Measurements from ENCODE around the gene TLE1.
"Not testable (repeated sequence)": the region's sequence is repeated elsewhere in the genome, so short reads cannot be mapped to it uniquely, and the experiment has no call there.

TLE1 gene

DNA sequence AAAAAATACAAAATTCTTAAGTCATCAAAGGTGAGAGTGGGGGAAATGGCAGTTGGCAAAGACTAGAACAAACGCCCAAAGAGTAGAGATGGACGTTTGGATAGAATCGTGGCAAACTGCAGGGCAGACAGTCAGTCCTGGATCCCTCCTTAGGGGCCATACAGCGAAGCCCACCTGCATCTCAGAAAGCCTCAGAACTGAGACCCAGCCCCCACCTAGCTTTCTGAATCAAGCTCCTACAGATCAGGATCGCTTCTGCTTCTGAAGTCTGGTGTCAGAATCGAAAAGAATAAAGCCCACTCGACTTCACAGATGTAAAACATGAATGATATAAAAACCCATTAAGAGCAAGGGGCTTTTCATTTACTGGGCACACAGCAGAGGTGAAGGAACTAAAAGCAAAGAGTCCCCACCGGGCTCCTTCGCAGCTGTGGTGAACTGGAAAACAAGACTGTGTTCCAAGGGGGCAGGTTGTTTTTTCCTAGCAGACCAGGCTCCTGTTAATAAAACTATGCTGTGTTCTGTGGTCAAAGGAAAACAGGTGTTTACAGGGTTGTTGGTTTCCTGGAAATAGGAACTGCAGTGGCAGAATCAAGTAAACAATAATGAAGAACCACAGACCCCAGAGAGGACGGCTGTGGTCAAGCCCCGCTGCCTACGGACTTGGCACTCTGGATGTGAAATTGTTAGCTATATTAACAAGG, 91.8 kb downstream of the TLE1 start:
- no peak for DNase-seq (ENCODE audit: low read depth in 1 of 2, low spot score in 1 of 2)
- in situ Hi-C loops (cut with HindIII; ENCODE audit: low pct_unique_long_range_greater_than_20kb, low sequenced_read_pairs), result no loop called here
- TF ChIP-seq JUND (IDR thresholded peaks at IDR 0.05; ENCODE audit: low read depth), result no peak

DNA sequence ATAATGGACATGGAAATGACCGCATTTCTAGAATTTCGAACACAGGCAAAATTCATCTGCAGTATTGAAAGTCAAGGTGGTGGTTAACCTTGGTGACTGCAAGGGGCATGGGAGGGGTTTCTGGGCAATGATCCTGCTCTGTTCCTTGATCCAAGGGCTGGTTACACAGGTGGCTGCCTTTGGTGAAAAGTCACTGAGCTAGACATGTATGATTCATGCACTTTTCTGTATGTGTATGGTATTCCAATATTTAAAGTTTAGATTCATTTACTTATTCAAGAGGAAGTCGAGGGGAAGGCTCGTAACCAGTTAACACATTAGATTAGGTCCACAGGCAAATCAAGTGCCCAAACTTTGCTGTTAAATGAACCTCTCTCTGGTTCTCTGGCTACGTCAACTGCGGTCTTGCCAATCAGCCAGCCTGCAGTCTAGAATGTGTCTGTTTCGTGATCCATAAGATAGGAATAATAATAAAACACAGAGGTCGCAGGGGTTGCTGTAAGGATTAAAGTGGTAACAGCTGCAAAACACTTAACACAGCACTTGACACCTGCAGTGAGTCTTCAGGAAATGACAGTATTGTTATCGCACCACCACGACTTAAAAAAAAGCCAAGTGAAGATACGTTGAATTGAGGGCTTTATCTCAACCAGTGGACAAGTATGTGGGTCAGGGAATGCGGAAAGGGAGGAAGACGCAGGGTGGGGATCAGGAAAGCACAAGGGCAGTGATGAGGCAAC, 92.5 kb downstream of the TLE1 start:
- in situ Hi-C loops (cut with HindIII; ENCODE audit: low pct_unique_long_range_greater_than_20kb, low sequenced_read_pairs), result no loop called here
- TF ChIP-seq JUND (IDR thresholded peaks at IDR 0.05; ENCODE audit: low read depth), result no peak
- DNase-seq (ENCODE audit: low read depth in 1 of 2, low spot score in 1 of 2), result no peak

DNA sequence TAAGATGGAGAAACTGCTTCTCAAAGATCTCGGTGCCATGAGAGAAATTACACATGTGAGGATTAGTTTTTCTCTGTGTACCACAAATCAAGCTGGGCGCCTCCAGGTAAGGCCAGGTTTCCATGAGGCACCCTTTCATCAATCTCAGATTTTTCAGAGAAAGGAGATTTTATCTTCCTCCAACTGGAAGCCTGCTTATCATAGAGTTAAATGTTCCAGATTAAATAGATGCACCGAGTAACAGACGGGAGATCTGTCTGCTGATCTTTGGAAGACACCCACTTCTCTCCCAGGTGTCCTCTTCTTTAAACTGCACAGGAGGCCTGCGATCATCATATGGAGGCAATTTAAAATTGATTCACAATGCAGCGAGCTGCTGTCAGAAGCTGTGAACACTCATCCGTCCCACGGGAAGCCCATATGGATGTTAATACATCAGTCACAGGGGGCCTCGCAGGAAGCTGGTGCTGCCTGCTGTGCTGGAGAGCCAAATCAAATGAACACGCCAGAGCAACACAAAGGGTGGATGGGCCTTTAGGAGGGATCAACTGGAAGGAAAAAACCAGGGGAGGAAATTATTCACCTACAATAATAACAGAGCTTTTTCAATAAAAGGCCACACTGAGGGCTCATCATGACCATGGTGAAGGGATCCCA, 93.3 kb downstream of the TLE1 start:
- in situ Hi-C loops (cut with HindIII; ENCODE audit: low pct_unique_long_range_greater_than_20kb, low sequenced_read_pairs), result no loop called here
- TF ChIP-seq JUND (IDR thresholded peaks at IDR 0.05; ENCODE audit: low read depth), result no peak
- no peak for DNase-seq (ENCODE audit: low read depth in 1 of 2, low spot score in 1 of 2)

DNA sequence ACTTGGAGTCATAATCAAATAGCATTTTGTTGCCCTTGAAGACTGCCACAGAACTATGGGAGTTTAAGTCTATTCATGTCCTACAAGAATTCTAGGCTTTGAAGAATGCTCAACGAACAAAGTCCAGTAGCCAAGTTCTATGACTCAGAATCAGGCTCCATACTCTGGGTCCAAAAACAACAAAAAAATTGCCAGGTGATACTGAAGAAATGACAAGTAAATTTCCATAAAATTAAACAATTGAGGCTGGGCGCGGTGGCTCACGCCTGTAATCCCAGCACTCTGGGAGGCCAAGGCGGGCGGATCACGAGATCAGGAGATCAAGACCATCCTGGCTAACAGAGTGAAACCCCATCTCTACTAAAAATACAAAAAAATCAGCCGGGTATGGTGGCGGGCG, 94.1 kb downstream of the TLE1 start:
- in situ Hi-C loops (cut with HindIII; ENCODE audit: low pct_unique_long_range_greater_than_20kb, low sequenced_read_pairs); DNase-seq (ENCODE audit: low read depth in 1 of 2, low spot score in 1 of 2): not testable (repeated sequence)

DNA sequence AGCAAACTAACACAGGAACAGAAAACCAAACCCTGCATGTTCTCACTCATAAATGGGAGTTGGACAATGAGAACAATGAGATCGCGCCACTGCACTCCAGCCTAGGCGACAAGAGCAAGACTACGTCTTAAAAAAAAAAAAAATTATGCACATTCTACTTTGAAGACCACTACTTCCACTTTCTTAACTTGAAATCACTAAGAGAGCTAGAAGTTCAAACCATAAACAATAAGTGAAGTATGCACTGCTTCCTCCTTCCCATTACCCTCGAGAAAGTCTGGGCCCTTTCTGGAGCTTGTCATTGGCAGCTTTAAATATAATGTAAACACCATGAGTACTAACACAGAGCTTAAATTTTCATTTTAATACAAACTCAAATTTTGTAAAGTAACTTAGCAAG, 94.9 kb downstream of the TLE1 start:
- no peak for DNase-seq (ENCODE audit: low read depth in 1 of 2, low spot score in 1 of 2)
- TF ChIP-seq JUND (IDR thresholded peaks at IDR 0.05; ENCODE audit: low read depth), result no peak
- in situ Hi-C loops (cut with HindIII; ENCODE audit: low pct_unique_long_range_greater_than_20kb, low sequenced_read_pairs), result no loop called here

DNA sequence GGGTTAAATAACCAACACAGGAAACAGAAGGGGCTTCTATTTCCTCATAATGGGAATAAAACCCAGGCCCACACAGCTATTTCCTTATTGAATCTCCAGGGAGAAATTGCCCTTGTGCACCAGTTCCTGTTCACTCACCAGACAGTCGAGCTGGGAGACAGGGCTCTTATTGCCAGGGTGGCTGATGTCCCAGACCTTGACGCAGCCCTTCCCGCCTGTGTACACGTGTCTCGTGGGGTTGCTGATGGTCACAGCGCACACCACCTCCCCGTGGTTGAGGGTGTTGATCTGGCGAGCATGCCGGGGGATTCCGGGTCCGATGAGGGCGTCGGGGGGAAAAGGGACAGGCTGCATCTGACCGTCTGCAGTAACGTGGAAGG, 96.5 kb downstream of the TLE1 start:
- TF ChIP-seq JUND (IDR thresholded peaks at IDR 0.05; ENCODE audit: low read depth), result no peak
- in situ Hi-C loops (cut with HindIII; ENCODE audit: low pct_unique_long_range_greater_than_20kb, low sequenced_read_pairs), result no loop called here
- DNase-seq (ENCODE audit: low read depth in 1 of 2, low spot score in 1 of 2), result no peak

DNA sequence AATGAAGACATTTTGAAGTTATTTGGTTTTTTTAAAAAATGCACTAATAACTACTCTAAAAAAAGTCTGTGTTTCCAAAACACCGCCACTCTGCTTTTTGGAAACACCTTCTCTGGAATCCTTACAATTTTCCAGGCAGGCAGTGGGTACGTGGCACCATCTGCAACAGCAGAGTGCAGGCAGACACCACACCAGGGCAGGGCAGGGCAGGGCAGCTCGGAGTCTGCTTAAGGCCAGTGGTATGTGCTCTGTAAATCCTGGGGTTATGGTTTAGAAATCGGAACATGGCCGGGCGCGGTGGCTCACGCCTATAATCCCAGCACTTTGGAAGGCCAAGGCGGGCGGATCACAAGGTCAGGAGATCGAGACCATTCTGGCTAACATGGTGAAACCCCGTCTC, 97.6 kb downstream of the TLE1 start:
- no peak for TF ChIP-seq JUND (IDR thresholded peaks at IDR 0.05; ENCODE audit: low read depth)
- DNase-seq (ENCODE audit: low read depth in 1 of 2, low spot score in 1 of 2), result no peak
- in situ Hi-C loops (cut with HindIII; ENCODE audit: low pct_unique_long_range_greater_than_20kb, low sequenced_read_pairs), result no loop called here

DNA sequence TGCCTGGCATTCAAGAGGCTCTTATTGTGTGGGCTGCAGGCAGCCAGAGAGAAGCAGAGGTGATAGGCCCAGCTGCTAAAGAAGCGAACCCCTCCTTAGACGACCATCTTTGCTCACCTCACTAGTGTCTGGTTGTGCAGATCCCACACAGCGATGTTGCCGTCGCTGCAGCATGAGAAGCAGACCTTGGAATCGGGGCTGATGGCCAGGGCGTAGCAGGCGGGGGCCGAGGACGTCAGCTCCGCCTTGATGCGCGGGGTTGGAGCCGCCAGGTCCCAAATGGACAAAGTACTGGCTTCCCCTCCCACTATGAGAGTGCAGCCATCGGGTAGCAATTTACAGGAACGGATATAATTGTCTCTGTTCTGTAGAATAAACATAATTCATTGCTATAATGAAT, 98.7 kb downstream of the TLE1 start:
- in situ Hi-C loops (cut with HindIII; ENCODE audit: low pct_unique_long_range_greater_than_20kb, low sequenced_read_pairs), result no loop called here
- no peak for TF ChIP-seq JUND (IDR thresholded peaks at IDR 0.05; ENCODE audit: low read depth)
- DNase-seq (ENCODE audit: low read depth in 1 of 2, low spot score in 1 of 2), result no peak

DNA sequence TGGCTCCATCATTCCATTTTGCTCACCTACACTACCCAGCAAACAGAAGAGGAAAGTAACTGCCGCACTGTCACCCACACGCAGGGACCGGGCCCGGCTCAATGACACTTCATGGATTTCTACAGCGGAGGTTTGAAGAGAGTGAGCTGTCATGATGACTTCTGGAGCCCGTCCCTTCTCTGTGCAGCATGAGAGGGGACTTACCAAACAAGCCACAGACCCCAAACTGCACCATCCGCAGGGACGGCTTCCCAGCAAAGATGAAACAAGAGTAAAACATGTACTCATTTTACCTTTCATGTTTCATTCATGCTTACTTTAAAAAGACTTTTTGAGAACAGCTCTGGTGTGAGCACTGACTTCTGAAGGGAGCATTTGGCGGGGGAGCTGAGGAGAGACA, 99.5 kb downstream of the TLE1 start:
- DNase-seq (ENCODE audit: low read depth in 1 of 2, low spot score in 1 of 2), result no peak
- TF ChIP-seq JUND (IDR thresholded peaks at IDR 0.05; ENCODE audit: low read depth), result no peak
- in situ Hi-C loops (cut with HindIII; ENCODE audit: low pct_unique_long_range_greater_than_20kb, low sequenced_read_pairs), result no loop called here

DNA sequence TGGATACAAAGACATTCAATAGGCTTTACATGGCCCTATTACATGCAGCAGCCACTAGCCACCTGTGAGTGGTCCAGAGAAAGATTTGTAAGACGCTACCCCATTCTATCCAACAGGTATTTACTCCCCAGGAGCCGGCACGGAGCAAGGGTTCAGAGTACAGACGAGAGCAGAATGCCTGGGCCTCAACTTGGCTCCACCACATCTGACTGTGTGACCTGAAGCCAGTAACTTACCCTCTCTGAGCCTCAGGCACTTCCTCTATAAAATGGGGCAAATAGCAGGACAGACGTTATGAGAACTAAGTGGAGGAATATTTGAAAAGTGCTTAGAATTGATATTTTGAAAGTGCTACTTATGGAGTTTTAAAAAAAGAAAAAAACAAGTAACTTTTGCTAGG, 100.0 kb downstream of the TLE1 start:
- TF ChIP-seq JUND (IDR thresholded peaks at IDR 0.05; ENCODE audit: low read depth), result no peak
- in situ Hi-C loops (cut with HindIII; ENCODE audit: low pct_unique_long_range_greater_than_20kb, low sequenced_read_pairs), result no loop called here
- no peak for DNase-seq (ENCODE audit: low read depth in 1 of 2, low spot score in 1 of 2)

DNA sequence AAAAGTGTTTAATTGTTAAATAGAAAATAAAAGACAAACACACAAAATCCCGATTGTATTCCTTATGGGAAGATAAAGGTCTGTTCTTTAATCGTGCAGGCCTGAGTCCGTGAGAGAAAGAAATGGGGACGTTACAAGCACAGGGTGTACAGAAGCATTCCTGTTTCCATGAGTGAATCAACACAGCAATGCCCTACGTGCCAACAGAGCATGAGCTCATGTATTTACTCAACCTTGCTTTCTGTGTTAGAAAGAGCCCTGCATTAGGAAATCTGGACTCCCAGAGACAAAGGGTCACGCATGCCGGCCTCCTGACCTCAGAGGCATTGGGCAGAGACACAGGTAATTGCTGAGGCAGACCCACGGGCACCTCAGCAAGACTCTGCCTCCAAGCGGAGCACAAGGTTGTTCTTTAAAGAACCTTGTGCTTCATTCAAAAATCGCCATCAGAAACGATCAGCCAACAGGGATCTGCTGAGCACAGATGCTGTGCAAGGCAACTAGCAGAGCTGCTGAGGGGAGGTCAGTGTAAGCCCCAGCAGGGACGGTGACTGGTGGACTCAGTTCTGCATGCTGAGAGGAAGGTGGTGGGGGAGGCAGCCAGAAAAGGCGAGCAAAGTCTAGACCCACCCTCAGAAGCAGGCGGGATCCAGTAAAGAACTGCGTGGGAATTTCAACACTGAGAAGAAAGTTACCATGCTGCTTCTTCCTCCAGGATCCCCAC, 101.0 kb downstream of the TLE1 start:
- peak; percentile 60 to 77 for DNase-seq (ENCODE audit: low read depth in 1 of 2, low spot score in 1 of 2)
- in situ Hi-C loops (cut with HindIII; ENCODE audit: low pct_unique_long_range_greater_than_20kb, low sequenced_read_pairs), result no loop called here
- peak; percentile 58; the same call in 1 of the 2 replicates for TF ChIP-seq JUND (IDR thresholded peaks at IDR 0.05; ENCODE audit: low read depth)

DNA sequence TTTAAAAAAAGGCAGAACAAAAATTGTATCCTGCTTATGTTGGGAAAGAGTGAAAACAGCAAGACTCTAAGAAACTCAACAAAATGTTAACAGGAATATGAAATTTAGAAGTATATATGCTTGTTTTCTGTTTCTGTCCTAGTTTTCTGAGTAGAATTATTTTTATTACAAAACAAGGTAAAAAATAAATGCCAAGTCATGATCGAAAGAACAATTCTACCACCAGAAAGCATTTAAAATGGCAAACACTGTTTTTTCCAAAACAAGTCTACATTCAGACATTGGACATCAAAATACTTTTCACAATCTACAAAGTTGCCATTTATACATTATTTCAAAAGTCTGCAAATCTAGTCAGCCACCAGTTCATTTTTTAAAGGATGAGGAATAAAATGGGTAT, 102.6 kb downstream of the TLE1 start:
- in situ Hi-C loops (cut with HindIII; ENCODE audit: low pct_unique_long_range_greater_than_20kb, low sequenced_read_pairs), result no loop called here
- no peak for DNase-seq (ENCODE audit: low read depth in 1 of 2, low spot score in 1 of 2)
- TF ChIP-seq JUND (IDR thresholded peaks at IDR 0.05; ENCODE audit: low read depth), result no peak
